K562 (cell line): Measurements from ENCODE around the gene RBM44. TPM values are rescaled to one million over a fixed set of nuclear protein-coding genes. Genes with fewer than 3 reads are reported as not detected.

ENCODE experiments used
- ATAC-seq: fragments of 200-7000 bp; cut with Tn5 transposase; 3 replicates; pipeline ENCODE4 v1.9.1; 2020; ENCODE audit warnings: moderate library complexity
- BruUV-seq: library from RNA; stranded (reverse); fragments of 400-500 nt; replicated peaks from 2 replicates; lab custom pipeline; 2021; lab: Mats Ljungman, UMichigan
- CTCF ChIA-PET: fragments of 300-600 bp; formaldehyde crosslinking; extraction: SDS; loops from one replicate; lab custom pipeline; 2021; ENCODE audit warnings: low intra/inter-chr PET ratio; lab: Yijun Ruan, JAX
- POLR2A ChIA-PET: fragments of 300-600, 350-650 bp; sonication (Branson Sonifier 250); formaldehyde crosslinking; extraction: SDS; loops from one replicate; lab custom pipeline; 2021; ENCODE audit warnings: antibody characterized with exemption, inconsistent platforms; lab: Yijun Ruan, JAX
- DNase-seq, 4 experiments: peaks; one replicate each; pipeline versions ENCODE4 v3.0.0 to v3.0.0-alpha.2; 2011 to 2018; ENCODE audit warnings: low spot score in 3 of 4, mixed read lengths in 3 of 4; ENCODE audit errors: extremely low read depth in 1 of 4
- FAIRE-seq: peaks from 2 replicates; lab custom pipeline; 2011; peaks lifted over from hg19 to GRCh38; lab: Jason Lieb, UNC
- H2AFZ ChIP-seq: 2 replicates; pipeline ENCODE4 v1.6.0; 2011; ENCODE audit warnings: low read depth, low read length, control low read depth, inconsistent platforms
- H3K27ac ChIP-seq: fragments of 200-600 bp; 3 replicates; pipeline ENCODE4 v1.8.0; 2011; ENCODE audit warnings: low read depth, mild to moderate bottlenecking, control low read depth, inconsistent platforms, low read length, moderate library complexity, mixed read lengths; ENCODE audit errors: extremely low read depth
- H3K27me3 ChIP-seq, 2 experiments: fragments of 300-600 bp in 1 of 2; 2 replicates in 1 of 2; 3 replicates in 1 of 2; pipeline versions ENCODE4 v1.6.0 to v1.8.0; 2011; ENCODE audit warnings: inconsistent platforms in 2 of 2, low read length in 2 of 2, mild to moderate bottlenecking in 1 of 2, mixed read lengths in 1 of 2, moderate library complexity in 1 of 2; ENCODE audit not compliant: control insufficient read depth in 2 of 2, insufficient read depth in 2 of 2
- H3K36me3 ChIP-seq: fragments of 300-600 bp; 3 replicates; pipeline ENCODE4 v1.8.0; 2011; ENCODE audit warnings: mild to moderate bottlenecking, low read length, inconsistent platforms; ENCODE audit not compliant: control insufficient read depth, insufficient read depth
- H3K4me1 ChIP-seq, 2 experiments: fragments of 200-600 bp in 1 of 2; replicated peaks in 1 of 2; 2 replicates in 1 of 2; 3 replicates in 1 of 2; pipeline versions ENCODE4 v1.5.1 to v1.8.0; 2011; ENCODE audit warnings: inconsistent platforms in 2 of 2, low read length in 2 of 2, mild to moderate bottlenecking in 1 of 2, mixed read lengths in 1 of 2, moderate library complexity in 1 of 2; ENCODE audit not compliant: control insufficient read depth in 2 of 2, insufficient read depth in 2 of 2
- H3K4me2 ChIP-seq: 2 replicates; pipeline ENCODE4 v1.6.1; 2011; ENCODE audit warnings: low read length, control low read depth, inconsistent platforms, mixed read lengths; ENCODE audit not compliant: insufficient read depth
- H3K4me3 ChIP-seq: fragments of 200-600 bp; sonication (generic), shearing (Covaris generic); 2 replicates; pipeline ENCODE4 v1.5.1; 2016; ENCODE audit warnings: control low read depth, inconsistent platforms
- H3K79me2 ChIP-seq: fragments of 200-600 bp; 3 replicates; pipeline ENCODE4 v1.8.0; 2011; ENCODE audit warnings: low read length, inconsistent platforms; ENCODE audit not compliant: control insufficient read depth, insufficient read depth
- H3K9ac ChIP-seq, 2 experiments: 2 replicates each; pipeline versions ENCODE4 v1.6.0 to v1.6.1; 2011; ENCODE audit warnings: low read depth in 2 of 2, low read length in 2 of 2, control low read depth in 1 of 2, inconsistent platforms in 1 of 2, mild to moderate bottlenecking in 1 of 2, mixed read lengths in 1 of 2; ENCODE audit not compliant: insufficient read depth in 1 of 2
- H3K9me1 ChIP-seq: one replicate; pipeline ENCODE4 v1.6.0; 2011; ENCODE audit warnings: inconsistent platforms, mild to moderate bottlenecking, low read length, moderate library complexity; ENCODE audit not compliant: control insufficient read depth, insufficient read depth
- H3K9me3 ChIP-seq: replicated peaks from 2 replicates; pipeline ENCODE4 v1.5.1; 2011; ENCODE audit warnings: low read depth, low read length, inconsistent platforms; ENCODE audit not compliant: control insufficient read depth, insufficient read depth
- H4K20me1 ChIP-seq: replicated peaks from 2 replicates; pipeline ENCODE4 v1.6.1; 2011; ENCODE audit warnings: low read length, inconsistent platforms, mixed read lengths; ENCODE audit not compliant: control insufficient read depth, insufficient read depth
- MXI1 ChIP-seq: IDR thresholded peaks from 2 replicates; pipeline ENCODE4 v1.6.1; 2011; ENCODE audit warnings: low read depth, mild to moderate bottlenecking, improper control_type of control experiment, low read length
- PYGO2 ChIP-seq: fragments of 450-650 bp; IDR thresholded peaks from 2 replicates; pipeline ENCODE4 v1.6.1; 2016; ENCODE audit warnings: mild to moderate bottlenecking, missing genetic modification characterization, moderate library complexity, missing compliant biosample characterization
- ZBED1 ChIP-seq: IDR thresholded peaks from 2 replicates; pipeline ENCODE4 v1.6.1; 2014
- ZKSCAN8 ChIP-seq: fragments of 200-800 bp; sonication (Bioruptor generic); IDR thresholded peaks from 2 replicates; pipeline ENCODE4 v1.6.1; 2016; ENCODE audit warnings: missing genetic modification characterization, missing compliant biosample characterization
- WGBS: fragments of 100-300 bp; shearing (Covaris generic); methylation state at CpG from one replicate; pipeline ENCODE4 v1.1.6; 2016; ENCODE audit warnings: low coverage, mixed read lengths; ENCODE audit not compliant: insufficient coverage; ENCODE audit errors: missing lambda C conversion rate; 5-methylcytosine and 5-hydroxymethylcytosine counted together
- in situ Hi-C: fragments of 300-500 bp; cut with MboI; formaldehyde crosslinking; loops from 4 replicates; pipeline ENCODE4 v1.15.0; 2018; ENCODE audit warnings: inconsistent platforms, mixed read lengths
- intact Hi-C: fragments of 100-400 bp; cut with micrococcal nuclease; formaldehyde crosslinking; loops from 2 replicates; pipeline ENCODE4 v1.14.2; 2022
- polyA plus RNA-seq, 8 experiments: library from polyadenylated mRNA; depleted of rRNA in 4 of 8; stranded (reverse) in 5 of 8; unstranded in 3 of 8; fragments of >200 nt; fragmentation: Nextera tagmentation in 2 of 8; fragmentation: Illumina TruSeq in 1 of 8; extraction: Ambion mirVana in 2 of 8; extraction: Trizol in 1 of 8; gene quantifications; 2 replicates each; pipeline versions ENCODE4 v1.2.1 to v1.2.3, GENCODE V29; 2011 to 2014; ENCODE audit warnings: inconsistent platforms in 1 of 8, missing spikeins in 1 of 8
- total RNA-seq, 7 experiments: library from RNA; depleted of rRNA in 6 of 7; stranded (reverse); fragments of >200 nt in 6 of 7; fragmentation: Illumina TruSeq in 2 of 7; extraction: Trizol in 2 of 7; gene quantifications; 2 replicates each; pipeline versions ENCODE4 v1.2.1 to v1.2.3, GENCODE V29; 2011 to 2021; ENCODE audit warnings: low replicate concordance in 1 of 7
- TF ChIP-seq, protein P1 (sequence below), 2 experiments: fragments of 450-650 bp; IDR thresholded peaks; 2 replicates each; pipeline ENCODE4 v1.6.1; 2016
- TF ChIP-seq, protein P2 (sequence below): fragments of 250-450 bp; sonication (Bioruptor Pico); IDR thresholded peaks from 2 replicates; pipeline ENCODE4 v1.8.0; 2022; ENCODE audit warnings: moderate library complexity, mild to moderate bottlenecking, inconsistent platforms
- TF ChIP-seq, protein P3 (sequence below): fragments of 250-450 bp; sonication (Bioruptor Pico); IDR thresholded peaks from 2 replicates; pipeline ENCODE4 v1.4.0; 2020; ENCODE audit warnings: mild to moderate bottlenecking, moderate library complexity
- TF ChIP-seq, protein P4 (sequence below): fragments of 250-450 bp; sonication (Bioruptor Pico); IDR thresholded peaks from 2 replicates; pipeline ENCODE4 v1.8.0; 2021; ENCODE audit warnings: borderline replicate concordance, mild to moderate bottlenecking, moderate library complexity; ENCODE audit not compliant: poor library complexity, severe bottlenecking

RBM44 gene
- total and polyA plus RNA-seq, 9 of the 15 experiments (the other 6 are each of a cell fraction or from before 2014, with no cell fraction given), result 0.04 to 0.25 (median 0.13) TPM

DNA sequence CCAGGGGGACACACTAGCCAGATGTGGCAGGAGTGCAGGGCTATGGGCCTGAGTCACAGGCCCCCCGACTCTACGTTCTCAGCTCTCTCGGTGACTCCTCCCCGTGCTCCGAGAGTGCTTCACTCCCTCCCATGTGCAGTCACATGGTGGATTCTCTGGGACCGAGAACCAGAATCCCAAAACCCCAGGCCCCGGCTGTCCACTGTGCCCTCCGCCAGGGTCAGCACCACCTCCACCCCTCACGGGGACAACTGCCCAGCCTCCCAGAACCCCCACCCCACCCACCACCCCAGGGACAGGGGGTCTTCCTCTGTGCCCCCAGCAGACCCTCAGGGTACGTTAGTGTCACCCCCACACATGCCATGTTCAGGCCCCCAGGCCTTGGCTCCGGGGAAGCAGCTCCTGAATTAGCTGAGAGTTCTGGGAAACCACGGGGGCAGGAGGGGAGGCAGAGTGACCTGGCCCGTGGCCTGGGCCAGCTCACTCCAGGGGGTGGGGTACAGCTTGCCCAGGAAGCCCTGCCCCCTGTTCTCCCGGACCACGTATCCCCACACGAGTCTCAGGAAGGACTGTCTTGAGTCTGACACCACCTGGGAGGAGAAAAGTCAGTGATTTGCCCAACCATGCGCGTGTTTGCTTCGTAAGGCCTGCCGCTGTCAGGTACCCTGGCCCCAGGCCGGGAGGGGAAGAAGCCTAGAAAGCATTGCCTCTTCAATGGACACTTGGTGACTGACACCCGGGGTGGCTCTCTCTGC is 65.3 kb downstream of the RBM44 start (continued):
- TF ChIP-seq, protein P1, sequence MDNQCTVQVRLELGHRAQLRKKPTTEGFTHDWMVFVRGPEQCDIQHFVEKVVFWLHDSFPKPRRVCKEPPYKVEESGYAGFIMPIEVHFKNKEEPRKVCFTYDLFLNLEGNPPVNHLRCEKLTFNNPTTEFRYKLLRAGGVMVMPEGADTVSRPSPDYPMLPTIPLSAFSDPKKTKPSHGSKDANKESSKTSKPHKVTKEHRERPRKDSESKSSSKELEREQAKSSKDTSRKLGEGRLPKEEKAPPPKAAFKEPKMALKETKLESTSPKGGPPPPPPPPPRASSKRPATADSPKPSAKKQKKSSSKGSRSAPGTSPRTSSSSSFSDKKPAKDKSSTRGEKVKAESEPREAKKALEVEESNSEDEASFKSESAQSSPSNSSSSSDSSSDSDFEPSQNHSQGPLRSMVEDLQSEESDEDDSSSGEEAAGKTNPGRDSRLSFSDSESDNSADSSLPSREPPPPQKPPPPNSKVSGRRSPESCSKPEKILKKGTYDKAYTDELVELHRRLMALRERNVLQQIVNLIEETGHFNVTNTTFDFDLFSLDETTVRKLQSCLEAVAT (IDR thresholded peaks at IDR 0.05), result no peak
- TF ChIP-seq, protein P2, sequence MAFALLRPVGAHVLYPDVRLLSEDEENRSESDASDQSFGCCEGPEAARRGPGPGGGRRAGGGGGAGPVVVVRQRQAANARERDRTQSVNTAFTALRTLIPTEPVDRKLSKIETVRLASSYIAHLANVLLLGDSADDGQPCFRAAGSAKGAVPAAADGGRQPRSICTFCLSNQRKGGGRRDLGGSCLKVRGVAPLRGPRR (CRISPR knock-in tag), result no peak
- TF ChIP-seq MXI1, result no peak

DNA sequence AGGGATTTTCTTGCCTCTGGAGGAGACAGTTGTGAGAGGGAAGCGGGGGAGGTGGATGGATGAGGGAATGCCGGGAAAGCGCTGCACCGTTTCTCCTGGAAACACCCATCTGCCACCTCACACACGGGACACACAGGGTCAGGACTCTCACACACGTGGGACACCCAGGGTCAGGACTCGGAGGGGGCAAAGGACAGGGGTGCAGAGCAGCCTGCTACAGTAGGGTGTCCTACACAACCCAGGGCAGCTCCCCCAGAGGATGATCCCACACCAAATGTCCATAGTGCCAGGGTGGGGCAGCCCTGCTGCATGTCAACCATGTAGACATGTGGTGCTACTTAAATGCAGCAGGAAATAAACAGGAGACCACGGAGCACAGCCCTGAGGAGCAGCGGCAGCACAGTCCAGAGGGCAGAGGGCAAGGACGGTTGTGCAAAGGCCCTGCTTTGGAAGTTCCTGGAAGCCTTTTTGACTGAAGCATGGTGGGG is 65.9 kb downstream of the RBM44 start:
- no peaks in the 10 kb centered on the region for H3K36me3 ChIP-seq
- CTCF ChIA-PET, result no interaction called here
- intact Hi-C loops (no loop called here), in situ Hi-C loops (loop anchor here (25.0 kb wide), 1 partner anchor 398 kb away; no protein-coding TSS in a partner anchor)
- DNase-seq (no peak), FAIRE-seq (no peak), ATAC-seq (no peak)
- no peak overlapping the region for H3K4me2 ChIP-seq
- TF ChIP-seq ZKSCAN8 (CRISPR knock-in tag) (peak; percentile 78), ZBED1 (no peak), PYGO2 (tag) (no peak)
- TF ChIP-seq, protein P3, sequence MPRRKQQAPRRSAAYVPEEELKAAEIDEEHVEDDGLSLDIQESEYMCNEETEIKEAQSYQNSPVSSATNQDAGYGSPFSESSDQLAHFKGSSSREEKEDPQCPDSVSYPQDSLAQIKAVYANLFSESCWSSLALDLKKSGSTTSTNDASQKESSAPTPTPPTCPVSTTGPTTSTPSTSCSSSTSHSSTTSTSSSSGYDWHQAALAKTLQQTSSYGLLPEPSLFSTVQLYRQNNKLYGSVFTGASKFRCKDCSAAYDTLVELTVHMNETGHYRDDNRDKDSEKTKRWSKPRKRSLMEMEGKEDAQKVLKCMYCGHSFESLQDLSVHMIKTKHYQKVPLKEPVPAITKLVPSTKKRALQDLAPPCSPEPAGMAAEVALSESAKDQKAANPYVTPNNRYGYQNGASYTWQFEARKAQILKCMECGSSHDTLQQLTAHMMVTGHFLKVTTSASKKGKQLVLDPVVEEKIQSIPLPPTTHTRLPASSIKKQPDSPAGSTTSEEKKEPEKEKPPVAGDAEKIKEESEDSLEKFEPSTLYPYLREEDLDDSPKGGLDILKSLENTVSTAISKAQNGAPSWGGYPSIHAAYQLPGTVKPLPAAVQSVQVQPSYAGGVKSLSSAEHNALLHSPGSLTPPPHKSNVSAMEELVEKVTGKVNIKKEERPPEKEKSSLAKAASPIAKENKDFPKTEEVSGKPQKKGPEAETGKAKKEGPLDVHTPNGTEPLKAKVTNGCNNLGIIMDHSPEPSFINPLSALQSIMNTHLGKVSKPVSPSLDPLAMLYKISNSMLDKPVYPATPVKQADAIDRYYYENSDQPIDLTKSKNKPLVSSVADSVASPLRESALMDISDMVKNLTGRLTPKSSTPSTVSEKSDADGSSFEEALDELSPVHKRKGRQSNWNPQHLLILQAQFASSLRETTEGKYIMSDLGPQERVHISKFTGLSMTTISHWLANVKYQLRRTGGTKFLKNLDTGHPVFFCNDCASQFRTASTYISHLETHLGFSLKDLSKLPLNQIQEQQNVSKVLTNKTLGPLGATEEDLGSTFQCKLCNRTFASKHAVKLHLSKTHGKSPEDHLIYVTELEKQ, result no peak
- TF ChIP-seq, protein P4, sequence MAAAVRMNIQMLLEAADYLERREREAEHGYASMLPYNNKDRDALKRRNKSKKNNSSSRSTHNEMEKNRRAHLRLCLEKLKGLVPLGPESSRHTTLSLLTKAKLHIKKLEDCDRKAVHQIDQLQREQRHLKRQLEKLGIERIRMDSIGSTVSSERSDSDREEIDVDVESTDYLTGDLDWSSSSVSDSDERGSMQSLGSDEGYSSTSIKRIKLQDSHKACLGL (CRISPR knock-in tag), result no peak
- no peaks in the 10 kb centered on the region for H4K20me1 ChIP-seq
- no peak overlapping the region for H3K9ac ChIP-seq
- H3K4me1 ChIP-seq, result peaks cover 0 to 4% of the 10 kb centered on the region in 2 experiments; a peak in 3 of 5 replicates
- H3K27ac ChIP-seq, result no peak overlapping the region
- H2AFZ ChIP-seq, result no peak overlapping the region
- no TSS peak for BruUV-seq
- POLR2A ChIA-PET, result no interaction called here
- H3K9me1 ChIP-seq, result no peaks in the 10 kb centered on the region
- H3K4me3 ChIP-seq, result no peak overlapping the region
- WGBS, result 15% methylated on average over 10 of the region's 10 CpGs
- no peaks in the 10 kb centered on the region for H3K9me3 ChIP-seq
- H3K79me2 ChIP-seq, result no peaks in the 10 kb centered on the region
- peaks cover 20 to 55% of the 10 kb centered on the region in 2 experiments for H3K27me3 ChIP-seq
